ENCODE measurements around the gene SPDL1.

SPDL1 gene

DNA sequence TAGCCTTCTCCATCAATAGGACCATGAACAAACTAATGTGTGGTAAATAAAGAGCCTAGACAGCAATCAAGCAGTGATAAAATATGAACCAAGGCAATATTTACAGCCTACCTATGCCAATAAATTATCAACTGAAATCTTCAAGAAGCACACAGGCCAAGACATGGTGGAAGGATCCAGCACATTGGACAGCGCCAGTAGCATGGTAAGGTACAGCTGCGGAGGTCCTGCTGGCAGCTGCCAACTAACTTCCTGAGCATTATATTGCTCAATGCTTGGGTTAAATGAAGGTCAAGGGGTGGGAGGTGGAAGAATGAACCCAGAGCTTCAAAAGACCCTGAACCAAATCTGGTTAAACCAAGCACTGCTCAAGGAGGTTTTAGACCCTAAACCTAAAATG lies 16.5 kb upstream of the SPDL1 start:
- TF ChIP-seq, protein P1, sequence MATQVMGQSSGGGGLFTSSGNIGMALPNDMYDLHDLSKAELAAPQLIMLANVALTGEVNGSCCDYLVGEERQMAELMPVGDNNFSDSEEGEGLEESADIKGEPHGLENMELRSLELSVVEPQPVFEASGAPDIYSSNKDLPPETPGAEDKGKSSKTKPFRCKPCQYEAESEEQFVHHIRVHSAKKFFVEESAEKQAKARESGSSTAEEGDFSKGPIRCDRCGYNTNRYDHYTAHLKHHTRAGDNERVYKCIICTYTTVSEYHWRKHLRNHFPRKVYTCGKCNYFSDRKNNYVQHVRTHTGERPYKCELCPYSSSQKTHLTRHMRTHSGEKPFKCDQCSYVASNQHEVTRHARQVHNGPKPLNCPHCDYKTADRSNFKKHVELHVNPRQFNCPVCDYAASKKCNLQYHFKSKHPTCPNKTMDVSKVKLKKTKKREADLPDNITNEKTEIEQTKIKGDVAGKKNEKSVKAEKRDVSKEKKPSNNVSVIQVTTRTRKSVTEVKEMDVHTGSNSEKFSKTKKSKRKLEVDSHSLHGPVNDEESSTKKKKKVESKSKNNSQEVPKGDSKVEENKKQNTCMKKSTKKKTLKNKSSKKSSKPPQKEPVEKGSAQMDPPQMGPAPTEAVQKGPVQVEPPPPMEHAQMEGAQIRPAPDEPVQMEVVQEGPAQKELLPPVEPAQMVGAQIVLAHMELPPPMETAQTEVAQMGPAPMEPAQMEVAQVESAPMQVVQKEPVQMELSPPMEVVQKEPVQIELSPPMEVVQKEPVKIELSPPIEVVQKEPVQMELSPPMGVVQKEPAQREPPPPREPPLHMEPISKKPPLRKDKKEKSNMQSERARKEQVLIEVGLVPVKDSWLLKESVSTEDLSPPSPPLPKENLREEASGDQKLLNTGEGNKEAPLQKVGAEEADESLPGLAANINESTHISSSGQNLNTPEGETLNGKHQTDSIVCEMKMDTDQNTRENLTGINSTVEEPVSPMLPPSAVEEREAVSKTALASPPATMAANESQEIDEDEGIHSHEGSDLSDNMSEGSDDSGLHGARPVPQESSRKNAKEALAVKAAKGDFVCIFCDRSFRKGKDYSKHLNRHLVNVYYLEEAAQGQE (IDR thresholded peaks at IDR 0.05; ENCODE audit: insufficient read depth in 1 of 2, low read depth in 2 of 2, low read length in 2 of 2), result peak; percentile 81 to 94
- TF ChIP-seq FOXP2 (optimal IDR thresholded peaks at IDR 0.05; ENCODE audit: borderline replicate concordance, extremely low read depth, extremely low read length, insufficient read depth) (no peak), TAF1 (IDR thresholded peaks at IDR 0.05; ENCODE audit: borderline replicate concordance, insufficient read depth, low read length) (no peak), POLR2AphosphoS5 (IDR thresholded peaks at IDR 0.05; ENCODE audit: low read depth, low read length) (no peak), SIN3A (IDR thresholded peaks at IDR 0.05; ENCODE audit: borderline replicate concordance, insufficient read depth, low read length) (no peak)

- no peak for TF ChIP-seq SIN3A (IDR thresholded peaks at IDR 0.05; ENCODE audit: borderline replicate concordance, insufficient read depth, low read length)
- TF ChIP-seq, protein P1 (IDR thresholded peaks at IDR 0.05; ENCODE audit: insufficient read depth in 1 of 2, low read depth in 2 of 2, low read length in 2 of 2), result no peak
- TF ChIP-seq TAF1 (IDR thresholded peaks at IDR 0.05; ENCODE audit: borderline replicate concordance, insufficient read depth, low read length), result no peak
- TF ChIP-seq FOXP2 (optimal IDR thresholded peaks at IDR 0.05; ENCODE audit: borderline replicate concordance, extremely low read depth, extremely low read length, insufficient read depth), result no peak
- TF ChIP-seq POLR2AphosphoS5 (IDR thresholded peaks at IDR 0.05; ENCODE audit: low read depth, low read length), result no peak
Measured at GRCh38 chr5:169569513-169569912, 14.1 kb upstream of the SPDL1 start.

- TF ChIP-seq, protein P1 (IDR thresholded peaks at IDR 0.05; ENCODE audit: insufficient read depth in 1 of 2, low read depth in 2 of 2, low read length in 2 of 2), result no peak
- no peak for TF ChIP-seq POLR2AphosphoS5 (IDR thresholded peaks at IDR 0.05; ENCODE audit: low read depth, low read length)
- TF ChIP-seq FOXP2 (optimal IDR thresholded peaks at IDR 0.05; ENCODE audit: borderline replicate concordance, extremely low read depth, extremely low read length, insufficient read depth), result no peak
- TF ChIP-seq SIN3A (IDR thresholded peaks at IDR 0.05; ENCODE audit: borderline replicate concordance, insufficient read depth, low read length), result no peak
- TF ChIP-seq TAF1 (IDR thresholded peaks at IDR 0.05; ENCODE audit: borderline replicate concordance, insufficient read depth, low read length), result no peak
Measured at GRCh38 chr5:169571355-169571754, 12.2 kb upstream of the SPDL1 start.

DNA sequence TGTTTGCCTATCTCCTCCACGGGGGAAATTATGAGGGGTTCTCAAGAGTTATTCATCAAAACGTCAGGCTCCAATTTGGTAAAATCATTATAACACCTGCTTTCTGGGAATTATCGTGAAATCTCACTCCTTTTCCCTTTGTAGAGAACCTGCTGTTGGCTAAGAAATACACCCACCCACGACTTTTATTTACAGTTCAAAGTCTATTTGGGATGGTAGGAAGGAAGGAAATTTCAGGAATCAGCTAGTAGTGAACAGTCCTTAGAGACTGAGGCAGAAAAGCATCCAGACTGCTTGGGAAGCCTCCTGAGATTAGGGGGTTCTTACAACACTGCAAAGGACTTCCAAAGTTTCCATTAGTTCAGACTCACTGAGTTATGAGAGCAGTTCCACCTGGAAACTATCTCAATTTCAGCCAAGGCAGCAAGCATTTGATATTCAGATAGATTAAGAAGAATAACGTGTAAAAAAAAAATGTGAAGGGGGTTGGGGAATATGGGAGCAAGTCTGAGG lies 9.4 kb upstream of the SPDL1 start:
- TF ChIP-seq, protein P1 (IDR thresholded peaks at IDR 0.05; ENCODE audit: insufficient read depth in 1 of 2, low read depth in 2 of 2, low read length in 2 of 2), result no peak
- TF ChIP-seq TAF1 (IDR thresholded peaks at IDR 0.05; ENCODE audit: borderline replicate concordance, insufficient read depth, low read length), result no peak
- no peak for TF ChIP-seq POLR2AphosphoS5 (IDR thresholded peaks at IDR 0.05; ENCODE audit: low read depth, low read length)
- TF ChIP-seq SIN3A (IDR thresholded peaks at IDR 0.05; ENCODE audit: borderline replicate concordance, insufficient read depth, low read length), result no peak
- no peak for TF ChIP-seq FOXP2 (optimal IDR thresholded peaks at IDR 0.05; ENCODE audit: borderline replicate concordance, extremely low read depth, extremely low read length, insufficient read depth)
